GM21723 (cell line): Measurements from ENCODE around the gene PYHIN1.
A peak's percentile ranks its signal among the peaks of the same experiment; 100 is the strongest.
"Not testable (repeated sequence)": the region's sequence is repeated elsewhere in the genome, so short reads cannot be mapped to it uniquely, and the experiment has no call there.

Source experiments
- ATAC-seq: cut with Tn5 transposase; IDR thresholded peaks from one replicate; pipeline ENCODE4 v1.9.1; 2021; ENCODE audit warnings: mild to moderate bottlenecking, moderate library complexity; ENCODE audit not compliant: unreplicated experiment

Gene PYHIN1

DNA sequence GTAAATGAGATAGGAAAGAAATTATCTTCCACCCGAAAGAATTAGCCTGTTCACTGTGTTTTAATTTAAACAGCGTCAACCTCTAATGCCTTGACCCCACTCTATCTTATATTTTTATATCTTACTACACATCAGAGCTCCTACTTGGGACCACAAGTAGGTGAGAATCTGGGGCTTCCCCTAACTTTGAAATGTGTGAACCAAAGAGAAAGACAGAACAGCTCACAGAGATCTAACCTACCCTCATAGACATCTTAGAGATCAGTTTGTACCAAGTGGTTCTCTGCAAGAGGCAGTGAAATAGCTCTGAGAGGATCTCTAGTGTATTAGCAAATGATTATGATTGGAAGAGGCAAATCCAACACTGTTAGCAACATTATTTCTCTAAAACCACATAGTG is 47.4 kb downstream of the PYHIN1 start:
- no peak for ATAC-seq

DNA sequence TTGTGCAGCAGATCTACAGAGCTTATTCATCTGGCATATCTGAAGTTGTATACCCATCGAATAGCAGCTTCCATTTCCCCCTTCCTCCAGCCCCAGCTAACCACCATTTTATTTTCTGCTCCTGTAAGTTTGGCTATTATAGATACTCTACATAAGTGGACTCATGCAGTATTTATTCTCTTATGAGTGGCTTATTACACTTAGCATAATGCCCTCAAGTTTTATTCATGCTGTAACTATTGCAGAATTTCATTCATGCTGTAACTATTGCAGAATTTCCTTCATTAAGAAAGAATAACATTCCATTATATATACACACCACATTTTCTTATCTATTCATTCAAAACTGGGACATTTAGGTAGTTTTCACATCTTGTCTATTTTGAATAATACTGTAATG is 47.9 kb downstream of the PYHIN1 start:
- ATAC-seq = no peak

- ATAC-seq = no peak
Measured at GRCh38 chr1:158983235-158983634, 51.9 kb downstream of the PYHIN1 start.

DNA sequence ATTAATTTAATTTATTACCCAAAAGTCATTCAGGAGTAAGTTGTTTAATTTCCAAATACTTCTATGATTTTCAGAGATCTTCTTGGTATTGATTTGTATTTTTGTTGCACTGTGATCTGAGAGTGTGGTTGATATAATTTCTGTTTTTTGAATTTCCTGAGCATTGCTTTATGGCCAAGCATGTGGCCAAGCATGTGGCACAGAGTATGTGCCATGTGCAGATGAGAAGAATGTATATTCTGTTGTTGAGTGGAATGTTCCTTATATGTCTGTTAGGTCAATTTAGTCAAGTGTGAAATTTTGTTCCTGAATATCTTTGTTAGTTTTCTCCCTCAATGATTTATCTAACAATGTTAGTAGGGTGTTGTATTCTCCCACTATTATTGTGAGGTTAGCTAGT is 53.0 kb downstream of the PYHIN1 start:
- ATAC-seq = no peak

GRCh38 chr1:158989424-158989823 is 58.1 kb downstream of the PYHIN1 start:
- no peak for ATAC-seq

- ATAC-seq = no peak
Measured at GRCh38 chr1:158992787-158993312, 61.5 kb downstream of the PYHIN1 start.

GRCh38 chr1:158996998-158997397 is 65.6 kb downstream of the PYHIN1 start:
- no peak for ATAC-seq

- no peak for ATAC-seq
Measured at GRCh38 chr1:158998037-158998780, 66.9 kb downstream of the PYHIN1 start.

GRCh38 chr1:158998781-158999161 is 67.4 kb downstream of the PYHIN1 start:
- no peak for ATAC-seq

GRCh38 chr1:158999316-159000069 is 68.1 kb downstream of the PYHIN1 start:
- no peak for ATAC-seq

GRCh38 chr1:159000070-159000409 is 68.7 kb downstream of the PYHIN1 start:
- no peak for ATAC-seq

- no peak for ATAC-seq
Measured at GRCh38 chr1:159000625-159001024, 69.3 kb downstream of the PYHIN1 start.

DNA sequence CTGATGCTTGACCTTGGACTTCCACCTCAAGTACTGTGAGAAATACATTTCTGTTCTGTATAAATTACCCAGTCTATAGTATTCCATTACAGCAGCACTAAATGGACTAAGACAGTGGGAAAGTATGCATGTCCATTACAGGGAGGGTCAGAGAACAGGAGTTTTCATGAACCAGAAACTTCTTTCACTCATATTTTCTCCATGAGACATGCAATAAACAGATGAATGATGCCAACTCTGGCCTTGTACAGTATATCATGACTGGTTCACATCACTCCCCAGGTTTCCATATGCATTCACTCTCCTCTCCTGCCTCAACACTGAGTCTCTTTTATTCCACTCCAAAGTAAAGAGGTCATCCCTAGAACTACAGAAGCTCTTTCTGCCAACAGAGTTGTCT is 73.8 kb downstream of the PYHIN1 start:
- no peak for ATAC-seq

DNA sequence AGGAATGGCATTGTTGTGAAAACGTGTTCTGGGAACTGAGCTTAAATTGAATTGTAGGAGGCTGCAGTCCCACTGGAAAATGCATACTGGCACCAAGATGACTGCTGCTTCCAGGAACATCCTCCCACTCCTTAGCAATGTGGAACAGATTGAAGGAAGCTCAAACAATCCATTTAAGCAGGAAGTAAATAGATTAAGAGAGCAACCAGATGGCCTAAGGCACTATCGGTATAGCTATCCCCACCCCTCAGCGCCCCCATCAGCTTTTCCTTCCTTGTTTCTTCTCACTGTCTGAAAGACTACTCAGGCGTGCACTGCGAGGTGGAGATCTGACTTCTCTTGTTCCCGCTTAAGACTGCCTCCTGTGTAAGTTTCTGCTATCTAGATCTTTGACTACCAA is 74.3 kb downstream of the PYHIN1 start:
- no peak for ATAC-seq

- not testable (repeated sequence) for ATAC-seq
Measured at GRCh38 chr1:159006210-159006807, 75.0 kb downstream of the PYHIN1 start.

DNA sequence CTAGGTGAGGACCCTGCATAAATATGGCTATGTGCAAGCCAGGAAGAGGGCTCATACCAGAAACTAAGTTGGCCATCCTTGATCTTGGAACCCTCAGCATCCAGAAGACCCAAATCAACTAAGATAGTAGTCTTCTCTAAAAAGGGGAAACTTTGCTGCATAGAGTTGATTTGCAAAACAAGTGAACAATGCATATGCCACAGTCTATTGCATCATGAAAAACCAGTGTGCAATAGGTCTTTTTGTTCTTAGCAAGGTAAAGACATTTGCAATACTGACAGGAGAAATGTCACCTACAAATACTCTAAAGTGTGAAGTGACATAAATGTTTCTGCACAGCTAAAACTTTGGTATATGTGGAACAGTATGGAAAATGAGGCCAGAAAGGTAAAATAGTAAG is 76.4 kb downstream of the PYHIN1 start:
- no peak for ATAC-seq

- peak; percentile 72 for ATAC-seq
Measured at GRCh38 chr1:159008744-159009188, 77.4 kb downstream of the PYHIN1 start.

GRCh38 chr1:159009287-159009686 is 77.9 kb downstream of the PYHIN1 start:
- ATAC-seq = no peak

GRCh38 chr1:159009704-159010361 is 78.5 kb downstream of the PYHIN1 start, which contains the start of gene IFI16:
IFI16 (plus strand) TSS chr1:159009907; CDS start chr1:159014681, 4,774 bp downstream.
- peak; percentile 62 for ATAC-seq

- ATAC-seq = no peak
Measured at GRCh38 chr1:159010391-159010790, 79.0 kb downstream of the PYHIN1 start.

GRCh38 chr1:159011001-159011400 is 79.6 kb downstream of the PYHIN1 start:
- ATAC-seq = not testable (repeated sequence)
